HG03066 (cell line): ENCODE results near the gene HDAC4.
"Not testable (repeated sequence)": the region's sequence is repeated elsewhere in the genome, so short reads cannot be mapped to it uniquely, and the experiment has no call there.

Experiments
- ATAC-seq: cut with Tn5 transposase; IDR thresholded peaks from one replicate; pipeline ENCODE4 v1.9.1; 2021; ENCODE audit warnings: low read depth; ENCODE audit not compliant: unreplicated experiment

The HDAC4 gene

GRCh38 chr2:239400596-239401066 lies at the start of gene HDAC4:
HDAC4 (minus strand) TSS chr2:239401020; CDS start chr2:239352699, 48,321 bp downstream.
- no peak for ATAC-seq

GRCh38 chr2:239449468-239449867 lies 48.6 kb upstream of the HDAC4 start:
- not testable (repeated sequence) for ATAC-seq

DNA sequence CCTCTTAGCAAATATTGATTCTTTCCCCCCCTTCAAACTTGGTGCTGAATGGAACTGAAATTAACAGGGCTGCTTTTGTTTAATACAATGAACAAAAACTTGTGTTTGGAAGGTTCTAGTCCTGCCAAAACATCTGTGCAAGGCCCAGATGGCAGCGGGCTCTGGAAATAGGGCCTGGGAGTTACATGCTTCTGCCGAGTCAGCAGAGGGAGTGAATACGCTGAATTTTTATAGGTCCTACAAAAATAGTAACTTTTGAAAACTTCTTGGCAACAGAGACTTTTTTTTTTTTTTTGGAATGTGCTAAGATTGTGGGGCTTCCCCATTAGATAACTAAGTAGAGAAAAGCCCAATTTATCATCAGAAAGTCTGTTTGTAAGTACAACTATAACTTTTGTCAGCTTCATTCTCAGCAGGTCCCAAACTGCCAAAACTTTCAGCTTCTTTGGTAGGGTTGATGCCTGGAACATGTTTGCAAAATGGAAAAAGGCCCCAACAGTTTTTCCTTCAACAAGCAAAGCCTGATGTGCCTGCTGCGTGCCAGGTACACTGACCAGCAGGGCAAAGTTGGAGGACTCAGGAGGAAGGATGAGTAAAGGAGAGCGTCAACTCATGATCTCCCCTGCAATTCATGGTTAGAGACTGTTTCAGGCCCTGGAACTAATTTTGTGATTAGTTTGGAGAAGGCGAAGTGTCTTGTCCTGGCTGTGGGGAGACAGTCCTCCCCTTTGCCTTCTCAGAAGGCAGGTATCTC lies 45.1 kb upstream of the HDAC4 start:
- ATAC-seq, result no peak

DNA sequence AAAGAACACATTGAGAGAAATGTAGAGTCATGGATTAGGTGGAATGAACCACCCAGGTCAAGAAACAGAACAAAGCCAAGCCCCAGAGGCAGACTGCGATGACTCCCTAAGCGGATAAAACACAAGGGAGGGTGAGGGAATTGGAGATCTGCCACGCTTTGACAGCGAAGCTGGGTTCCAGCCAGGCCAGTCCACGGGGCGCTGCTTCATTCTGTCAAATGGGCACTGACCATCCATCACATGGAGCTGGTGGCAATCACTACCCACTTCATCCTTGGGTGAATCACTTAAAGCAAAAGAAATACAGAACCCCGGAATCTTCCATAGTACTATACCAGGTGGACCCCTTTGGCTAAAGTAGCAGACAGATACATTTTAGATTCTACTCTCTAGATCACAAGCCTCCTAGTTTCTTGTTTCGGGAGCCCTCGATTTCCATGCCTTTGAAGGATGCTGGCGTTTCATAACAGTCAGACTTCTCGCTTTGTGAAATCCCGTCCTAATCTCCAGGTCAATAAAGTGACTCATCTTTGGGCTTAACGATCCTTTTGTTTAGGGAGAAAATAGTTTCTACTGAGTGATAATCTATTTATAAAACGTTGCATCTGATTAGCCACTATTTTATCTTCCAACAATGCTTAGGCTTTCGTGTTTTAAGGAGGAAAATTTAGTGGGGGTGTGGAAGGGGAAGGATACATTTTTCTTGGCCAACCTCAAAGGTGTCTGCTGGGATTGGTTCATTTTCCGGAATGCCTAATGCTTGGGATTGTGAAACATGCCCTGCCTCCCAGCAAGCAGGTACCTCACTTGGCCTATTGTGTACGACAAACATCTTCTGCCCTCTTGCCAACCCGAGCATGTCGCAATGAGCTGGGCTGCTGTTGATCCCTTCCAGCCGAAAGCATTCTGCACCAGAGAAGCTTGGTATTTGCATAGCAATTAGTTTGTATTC lies 44.1 kb upstream of the HDAC4 start:
- ATAC-seq, result no peak

DNA sequence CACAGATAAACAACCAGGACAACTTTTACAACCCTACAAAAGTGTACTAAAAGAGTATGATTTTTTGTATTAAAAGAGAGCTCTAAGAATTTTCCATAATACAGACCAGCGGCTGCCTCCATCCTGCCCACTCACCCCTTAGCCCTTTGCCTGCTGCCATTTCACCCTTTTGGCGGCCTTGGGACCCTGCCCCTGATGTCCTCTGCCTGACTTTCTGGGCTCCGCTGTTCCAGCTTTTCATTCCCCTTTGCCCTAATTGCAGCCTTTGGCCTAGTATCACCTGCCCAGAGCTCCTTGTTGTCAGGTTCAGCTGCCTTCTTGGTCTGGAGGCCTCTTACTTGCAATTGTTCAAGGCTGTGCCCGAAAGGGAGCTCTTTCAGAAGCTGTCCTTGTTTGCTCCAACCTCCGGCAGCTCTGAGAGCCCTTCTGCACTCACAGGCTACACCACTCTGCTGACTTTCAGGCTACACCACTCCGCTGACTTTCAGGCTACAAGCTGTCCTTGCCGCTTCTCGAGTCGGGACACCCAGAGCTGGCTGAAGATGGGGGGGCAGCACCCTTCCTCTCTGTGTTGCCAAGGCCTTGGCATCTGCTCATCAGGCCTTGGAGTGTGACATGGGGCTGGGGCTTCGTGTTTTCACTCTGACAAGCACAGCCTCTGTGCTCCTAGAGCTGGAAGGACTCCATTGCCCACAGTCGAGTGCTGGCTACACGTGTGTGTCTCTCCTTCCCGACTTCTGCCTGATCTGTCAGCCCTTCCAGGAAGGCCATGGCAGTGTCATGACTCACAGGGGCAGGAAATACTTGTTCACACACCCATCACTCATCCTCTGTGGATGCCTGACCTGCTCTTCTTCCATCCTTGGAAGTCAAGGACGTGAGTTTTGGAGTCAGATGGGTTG lies 43.1 kb upstream of the HDAC4 start:
- ATAC-seq, result no peak

DNA sequence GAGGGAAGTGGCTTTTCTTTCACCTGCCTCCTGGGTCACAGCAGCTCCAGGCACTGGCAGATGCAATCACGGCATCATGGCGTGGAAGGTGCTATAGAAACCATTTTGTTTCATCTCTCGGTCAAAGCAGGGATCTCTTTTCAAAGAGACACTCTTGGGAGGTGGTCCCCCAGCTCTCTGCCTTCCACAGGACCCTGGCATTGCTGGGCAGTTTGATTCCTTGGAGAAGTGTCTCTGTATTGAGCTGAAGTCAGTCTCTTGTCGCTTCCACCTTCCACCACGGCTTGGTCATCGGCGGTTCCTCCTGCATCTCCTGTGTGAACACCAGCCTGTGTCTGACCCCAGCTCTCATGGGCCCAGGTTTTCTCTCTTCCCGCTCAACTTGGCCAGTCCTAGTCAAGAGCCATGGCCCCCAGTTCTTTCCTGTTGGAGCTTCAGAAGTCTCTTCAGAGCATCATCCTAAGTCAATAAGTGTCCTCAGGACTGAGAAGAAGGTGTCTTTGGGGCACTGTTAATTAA lies 42.3 kb upstream of the HDAC4 start:
- no peak for ATAC-seq

DNA sequence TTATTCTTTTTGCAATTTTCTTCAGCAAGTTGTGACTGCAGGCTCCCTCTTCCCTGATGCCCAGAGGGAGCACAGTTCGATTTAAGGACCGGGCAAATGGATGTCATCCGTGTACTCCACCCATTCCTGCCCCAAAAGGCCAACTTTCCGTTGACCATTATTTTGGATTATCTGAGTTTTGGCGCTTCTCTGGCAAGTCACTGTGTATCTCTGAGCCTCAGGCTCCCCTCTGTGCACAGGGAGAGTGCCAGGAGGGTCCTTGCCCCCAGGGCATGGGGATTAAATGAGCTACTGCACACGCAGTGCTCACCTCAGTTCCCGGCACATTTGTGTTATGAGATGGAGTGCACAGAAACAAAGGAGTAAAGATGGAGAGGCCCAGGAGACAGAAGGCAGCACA lies 41.4 kb upstream of the HDAC4 start:
- ATAC-seq, result no peak

- no peak for ATAC-seq
These were observed 40.6 kb upstream of the HDAC4 start for GRCh38 chr2:239441261-239442078.

DNA sequence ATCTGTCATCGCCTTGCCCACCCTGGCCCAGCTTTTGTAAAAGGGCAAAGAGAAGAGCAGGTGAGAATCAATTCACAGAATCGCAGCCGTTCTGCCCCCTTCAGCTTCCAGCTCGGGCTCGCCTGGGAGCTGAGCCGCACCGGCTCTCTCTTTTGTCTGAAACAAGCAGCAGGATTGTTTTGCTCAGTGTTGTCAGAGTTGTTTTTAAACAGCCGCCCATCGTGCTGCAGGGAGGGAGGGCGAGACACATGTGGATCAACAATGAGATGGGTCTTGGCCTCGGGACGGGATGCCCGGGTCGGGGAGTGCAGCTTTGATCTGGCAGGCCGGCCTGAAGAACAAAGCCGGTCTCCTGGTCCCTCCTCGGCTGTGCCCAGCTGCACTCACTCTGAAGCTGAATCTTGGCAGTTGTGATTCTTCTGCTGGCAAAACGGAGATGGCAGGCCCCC lies 39.7 kb upstream of the HDAC4 start:
- no peak for ATAC-seq

DNA sequence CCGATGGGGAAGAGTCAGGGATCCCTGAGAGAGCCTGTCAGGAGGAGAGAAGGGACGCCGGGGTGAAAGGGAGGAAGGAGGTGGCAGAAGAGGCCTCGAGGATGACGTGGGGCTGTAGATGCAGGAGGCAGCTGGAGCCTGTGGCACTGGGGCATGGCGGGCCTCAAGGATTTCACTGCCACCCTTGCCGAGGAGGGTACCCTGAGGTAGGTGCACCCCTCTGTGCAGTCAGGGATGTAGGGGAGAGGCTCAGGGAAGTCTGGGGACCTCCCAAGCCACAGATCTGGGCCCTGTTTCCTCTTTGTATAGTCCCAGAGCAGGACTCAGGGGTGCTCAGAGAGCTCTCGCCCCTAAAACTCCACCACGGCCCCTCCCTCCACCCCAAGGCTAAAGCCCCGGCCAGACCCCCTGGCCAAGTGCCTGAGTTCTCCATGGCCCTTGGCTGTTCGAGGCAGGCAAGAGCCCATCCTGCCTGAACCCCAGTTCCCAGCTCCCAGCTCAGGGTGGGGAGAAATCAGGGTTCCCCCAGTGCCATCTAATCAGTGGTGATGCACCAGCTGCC lies 39.0 kb upstream of the HDAC4 start:
- ATAC-seq, result no peak

DNA sequence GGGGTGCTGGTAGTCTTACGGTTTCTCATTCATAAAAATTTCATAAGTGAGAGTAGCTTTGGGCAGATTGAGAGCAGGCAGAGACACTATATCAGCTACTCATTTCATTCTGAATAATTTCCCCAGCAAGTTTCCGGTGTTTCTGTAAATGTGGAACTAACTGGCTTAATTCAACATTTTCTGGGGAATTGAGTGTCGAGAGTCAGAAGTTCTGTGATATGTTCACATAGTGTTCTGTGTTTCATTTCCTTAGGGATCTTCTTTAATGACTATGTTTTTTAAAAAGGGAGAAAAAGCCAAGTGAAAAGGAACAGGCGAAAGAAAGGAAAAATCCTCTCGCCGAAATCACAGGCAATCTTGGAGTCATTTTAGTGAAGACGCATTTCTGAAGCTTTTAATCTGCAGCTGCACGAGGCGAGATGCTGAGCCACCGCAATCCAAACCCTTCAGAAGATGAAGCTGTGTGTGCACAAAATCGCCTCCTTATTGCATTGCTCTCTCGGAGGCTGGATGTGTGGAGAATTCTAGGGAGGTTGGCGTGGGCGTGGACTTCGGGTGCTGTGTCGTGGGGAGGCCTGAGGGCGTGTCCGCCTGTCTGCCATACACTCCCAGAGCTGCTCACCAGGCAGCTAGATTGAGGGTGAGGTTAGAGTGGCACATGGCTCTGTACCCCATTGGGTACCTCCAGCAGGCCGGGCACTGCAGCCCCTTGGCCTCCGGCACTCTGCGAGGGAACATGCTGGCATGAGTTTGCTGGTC lies 38.4 kb upstream of the HDAC4 start:
- no peak for ATAC-seq

- ATAC-seq, result no peak
These were observed 37.5 kb upstream of the HDAC4 start for GRCh38 chr2:239438368-239438767.

DNA sequence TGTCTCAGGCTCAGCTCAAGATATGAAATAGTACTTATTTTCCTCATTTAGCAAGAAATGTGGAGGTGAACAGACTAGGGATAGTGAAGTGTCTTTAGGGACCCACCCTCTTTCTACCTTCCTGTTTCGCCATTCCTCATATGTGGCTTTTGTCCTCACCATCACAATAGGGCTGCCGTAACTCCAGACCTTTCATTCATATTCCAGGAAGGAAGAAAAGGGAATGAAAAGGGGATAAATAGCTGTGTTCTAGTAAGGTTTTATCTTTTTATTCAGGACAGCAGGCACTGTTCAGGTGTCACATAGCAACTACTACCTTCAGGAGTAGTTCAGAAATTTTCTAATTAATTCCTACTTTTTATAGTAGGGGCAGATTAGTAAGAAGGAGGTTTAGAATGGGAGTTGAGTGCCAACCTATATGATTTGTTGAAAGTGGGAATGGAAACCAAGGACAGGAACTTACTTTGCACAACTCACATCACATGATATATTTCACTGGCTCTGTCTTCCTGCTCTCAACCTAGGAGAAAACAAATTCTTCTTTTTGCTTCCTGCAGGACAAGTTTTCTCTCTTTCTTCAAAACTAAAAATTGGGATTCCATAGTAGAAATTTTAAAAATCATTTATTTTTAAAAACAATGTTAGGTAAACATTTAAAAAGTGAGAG lies 36.0 kb upstream of the HDAC4 start:
- ATAC-seq, result no peak

DNA sequence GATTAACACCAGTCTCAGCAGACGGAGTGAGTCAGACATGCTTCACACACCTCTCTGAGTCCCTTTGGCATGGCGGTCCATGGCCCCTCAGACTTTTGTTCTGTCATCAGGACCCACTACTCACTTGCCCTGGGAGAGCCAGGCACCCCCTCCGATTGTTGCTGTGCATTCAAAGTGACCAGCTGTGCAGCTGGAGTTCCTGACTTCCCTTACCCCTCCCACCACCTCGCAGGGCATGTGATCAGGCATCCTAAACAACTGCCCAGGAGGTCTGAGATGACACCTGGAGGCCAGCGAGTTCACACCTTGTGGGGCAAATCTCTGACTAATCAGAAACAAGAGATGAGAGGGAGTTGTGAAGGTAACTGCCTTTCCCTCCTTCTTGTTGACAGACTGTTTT lies 35.3 kb upstream of the HDAC4 start:
- no peak for ATAC-seq

GRCh38 chr2:239433777-239434403 lies 33.1 kb upstream of the HDAC4 start:
- no peak for ATAC-seq

- no peak for ATAC-seq
These were observed 31.4 kb upstream of the HDAC4 start for GRCh38 chr2:239432174-239432573.

DNA sequence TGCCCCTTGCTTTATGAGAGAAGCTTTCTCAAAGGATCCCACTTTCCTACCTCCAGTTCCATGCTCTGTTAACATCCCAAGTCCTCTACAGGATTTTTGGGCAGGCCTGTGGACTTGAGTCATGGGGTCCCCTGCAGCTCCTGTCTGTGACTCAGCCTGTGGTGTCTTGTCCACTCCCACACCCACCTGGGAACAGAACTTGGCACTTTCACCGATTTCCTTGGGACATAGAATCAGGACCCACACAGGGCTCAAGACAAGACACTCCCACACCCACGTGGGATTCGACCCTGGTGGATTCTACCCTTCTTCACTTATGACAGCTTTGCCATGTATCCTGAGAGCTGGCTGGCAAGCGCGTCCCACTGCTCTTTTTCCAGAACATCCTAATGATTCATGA lies 30.7 kb upstream of the HDAC4 start:
- no peak for ATAC-seq
